HEK293 (cell line): ENCODE results near the gene SWI5.

ENCODE experiments used
- CTCF ChIA-PET: fragments of 350-600 bp; formaldehyde crosslinking; extraction: SDS; loops from one replicate; lab custom pipeline; 2021; ENCODE audit warnings: antibody characterized with exemption; lab: Yijun Ruan, JAX
- POLR2A ChIA-PET: fragments of 300-600 bp; formaldehyde crosslinking; extraction: SDS; loops from one replicate; lab custom pipeline; 2020; ENCODE audit warnings: antibody characterized with exemption, inconsistent platforms; lab: Yijun Ruan, JAX
- H3K27ac ChIP-seq: fragments of 200-500 bp; sonication (Bioruptor generic); 2 replicates; pipeline ENCODE4 v1.5.1; 2014; ENCODE audit warnings: low read depth, low read length, control low read depth, inconsistent platforms; ENCODE audit errors: extremely low read depth
- H3K36me3 ChIP-seq, 2 experiments: fragments of 200-500 bp in 1 of 2; sonication (Bioruptor generic) in 1 of 2; 1 replicate in 1 of 2; 2 replicates in 1 of 2; pipeline ENCODE4 v1.5.1; 2014 to 2017; ENCODE audit warnings: inconsistent platforms in 2 of 2, low read length in 2 of 2; ENCODE audit not compliant: control insufficient read depth in 2 of 2, insufficient read depth in 1 of 2
- H3K4me1 ChIP-seq: fragments of 200-500 bp; sonication (Bioruptor generic); 2 replicates; pipeline ENCODE4 v1.5.1; 2014; ENCODE audit warnings: mild to moderate bottlenecking, low read length, inconsistent platforms; ENCODE audit not compliant: control insufficient read depth, insufficient read depth
- H3K4me3 ChIP-seq: 2 replicates; pipeline ENCODE4 v1.5.1; 2011; ENCODE audit warnings: low read depth, mild to moderate bottlenecking, control low read depth, low read length, moderate library complexity
- H3K9me3 ChIP-seq: fragments of 200-500 bp; sonication (Bioruptor generic); 2 replicates; pipeline ENCODE4 v1.5.1; 2014; ENCODE audit warnings: low read depth, low read length, inconsistent platforms; ENCODE audit not compliant: control insufficient read depth, insufficient read depth
- GLI2 ChIP-seq: fragments of 450-650 bp; formaldehyde crosslinking; IDR thresholded peaks from 2 replicates; pipeline ENCODE4; 2017; ENCODE audit warnings: missing biosample characterization, missing genetic modification characterization, low read depth, borderline replicate concordance
- GLI4 ChIP-seq: fragments of 450-650 bp; formaldehyde crosslinking; IDR thresholded peaks from 2 replicates; pipeline ENCODE4 v1.5.1; 2016; ENCODE audit warnings: missing biosample characterization, missing genetic modification characterization
- KLF16 ChIP-seq: fragments of 450-650 bp; formaldehyde crosslinking; IDR thresholded peaks from 2 replicates; pipeline ENCODE4 v1.5.1; 2017; ENCODE audit warnings: missing biosample characterization, missing genetic modification characterization
- OVOL3 ChIP-seq: fragments of 450-650 bp; formaldehyde crosslinking; IDR thresholded peaks from 2 replicates; pipeline ENCODE4 v1.5.1; 2016; ENCODE audit warnings: missing biosample characterization, missing genetic modification characterization
- ZBTB20 ChIP-seq: fragments of 450-650 bp; formaldehyde crosslinking; IDR thresholded peaks from 2 replicates; pipeline ENCODE4 v1.5.1; 2016; ENCODE audit warnings: missing biosample characterization, missing genetic modification characterization
- ZBTB7A ChIP-seq: fragments of 450-650 bp; formaldehyde crosslinking; IDR thresholded peaks from 2 replicates; pipeline ENCODE4 v1.5.1; 2016; ENCODE audit warnings: low read depth, missing biosample characterization, missing genetic modification characterization
- ZNF155 ChIP-seq: fragments of 450-650 bp; formaldehyde crosslinking; IDR thresholded peaks from 2 replicates; pipeline ENCODE4 v1.5.1; 2016; ENCODE audit warnings: missing biosample characterization, missing genetic modification characterization
- ZNF221 ChIP-seq: fragments of 450-650 bp; formaldehyde crosslinking; IDR thresholded peaks from 2 replicates; pipeline ENCODE4 v1.5.1; 2017; ENCODE audit warnings: missing biosample characterization, missing genetic modification characterization, borderline replicate concordance
- ZNF248 ChIP-seq: fragments of 450-650 bp; formaldehyde crosslinking; IDR thresholded peaks from 2 replicates; pipeline ENCODE4 v1.5.1; 2017; ENCODE audit warnings: missing biosample characterization, missing genetic modification characterization
- ZNF404 ChIP-seq: fragments of 450-650 bp; formaldehyde crosslinking; IDR thresholded peaks from 2 replicates; pipeline ENCODE4 v1.5.1; 2017; ENCODE audit warnings: missing biosample characterization, missing genetic modification characterization
- ZNF423 ChIP-seq: fragments of 450-650 bp; formaldehyde crosslinking; IDR thresholded peaks from 2 replicates; pipeline ENCODE4 v1.5.1; 2016; ENCODE audit warnings: missing biosample characterization, missing genetic modification characterization
- ZNF560 ChIP-seq: fragments of 450-650 bp; formaldehyde crosslinking; IDR thresholded peaks from 2 replicates; pipeline ENCODE4 v1.5.1; 2017; ENCODE audit warnings: missing biosample characterization, missing genetic modification characterization, borderline replicate concordance
- ZNF596 ChIP-seq: fragments of 450-650 bp; IDR thresholded peaks from 2 replicates; pipeline ENCODE4 v1.5.0; 2018; ENCODE audit warnings: missing biosample characterization, mild to moderate bottlenecking, missing genetic modification characterization, moderate library complexity
- ZNF658 ChIP-seq: fragments of 450-650 bp; formaldehyde crosslinking; IDR thresholded peaks from 2 replicates; pipeline ENCODE4; 2016; ENCODE audit warnings: missing biosample characterization, missing genetic modification characterization
- ZNF660 ChIP-seq: fragments of 450-650 bp; IDR thresholded peaks from 2 replicates; pipeline ENCODE4 v1.5.1; 2018; ENCODE audit warnings: missing biosample characterization, mild to moderate bottlenecking, missing genetic modification characterization
- ZNF785 ChIP-seq: fragments of 450-650 bp; formaldehyde crosslinking; IDR thresholded peaks from 2 replicates; pipeline ENCODE4 v1.5.1; 2016; ENCODE audit warnings: missing biosample characterization, missing genetic modification characterization
- ZSCAN16 ChIP-seq: fragments of 450-650 bp; formaldehyde crosslinking; IDR thresholded peaks from 2 replicates; pipeline ENCODE4 v1.5.1; 2016; ENCODE audit warnings: missing biosample characterization, missing genetic modification characterization
- TF ChIP-seq, protein P1 (sequence below): fragments of 450-650 bp; formaldehyde crosslinking; IDR thresholded peaks from 2 replicates; pipeline ENCODE4 v1.5.1; 2016; ENCODE audit warnings: missing biosample characterization, missing genetic modification characterization
- TF ChIP-seq, protein P2 (sequence below): fragments of 450-650 bp; formaldehyde crosslinking; IDR thresholded peaks from 2 replicates; pipeline ENCODE4 v1.5.1; 2016; ENCODE audit warnings: missing biosample characterization, missing genetic modification characterization
- TF ChIP-seq, protein P3 (sequence below): fragments of 450-650 bp; formaldehyde crosslinking; IDR thresholded peaks from 2 replicates; pipeline ENCODE4 v1.5.1; 2016; ENCODE audit warnings: missing biosample characterization, missing genetic modification characterization
- TF ChIP-seq, protein P4 (sequence below): fragments of 450-650 bp; formaldehyde crosslinking; IDR thresholded peaks from 2 replicates; pipeline ENCODE4 v1.5.1; 2016; ENCODE audit warnings: missing biosample characterization, missing genetic modification characterization
- TF ChIP-seq, protein P5 (sequence below): fragments of 450-650 bp; formaldehyde crosslinking; IDR thresholded peaks from 2 replicates; pipeline ENCODE4 v1.5.1; 2017; ENCODE audit warnings: missing biosample characterization, missing genetic modification characterization
- TF ChIP-seq, protein P6 (sequence below): fragments of 450-650 bp; formaldehyde crosslinking; IDR thresholded peaks from 2 replicates; pipeline ENCODE4 v1.5.1; 2016; ENCODE audit warnings: missing biosample characterization, missing genetic modification characterization
- TF ChIP-seq, protein P7 (sequence below): fragments of 450-650 bp; formaldehyde crosslinking; IDR thresholded peaks from 2 replicates; pipeline ENCODE4 v1.5.1; 2016; ENCODE audit warnings: missing biosample characterization, missing genetic modification characterization

The SWI5 gene

DNA sequence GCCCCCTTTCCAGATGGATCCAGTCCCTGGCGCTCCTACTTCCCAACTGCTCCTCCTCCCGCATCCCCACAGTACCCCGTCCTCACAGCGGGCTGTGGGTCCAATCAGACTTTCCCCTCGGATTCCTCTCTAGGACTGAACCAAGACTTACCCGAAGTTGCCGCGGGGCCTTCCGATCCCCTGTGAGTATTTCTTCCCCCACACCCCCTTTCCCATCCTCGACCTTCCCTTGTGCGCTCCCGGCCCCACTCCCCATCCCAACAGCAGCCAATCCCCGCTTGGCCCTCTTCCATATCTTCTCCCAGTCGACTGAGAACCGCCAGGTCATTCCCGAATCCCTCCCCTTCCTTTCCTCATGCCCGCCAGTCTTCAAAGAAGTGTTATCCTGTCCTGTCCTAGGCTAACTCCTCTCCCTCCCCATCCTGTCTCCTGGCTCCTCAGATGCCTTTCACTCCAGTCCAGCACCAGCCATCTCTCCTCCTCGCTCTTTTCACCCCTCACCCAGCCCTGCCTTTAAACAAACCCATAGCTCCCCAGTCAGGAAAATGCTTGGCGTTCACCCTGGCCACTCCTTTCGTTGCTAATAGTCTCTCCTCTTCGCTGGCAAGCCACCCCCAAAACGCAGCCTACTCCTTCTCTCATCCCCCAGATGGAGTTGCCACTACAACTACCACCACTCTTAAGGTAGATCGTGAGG lies 646 bp downstream of the SWI5 start:
- H3K36me3 ChIP-seq, result peaks cover 0 to 15% of the 10 kb centered on the region in 2 experiments; a peak in 1 of 3 replicates
- H3K4me1 ChIP-seq, result no peaks in the 10 kb centered on the region
- POLR2A ChIA-PET, result interaction anchor here (0.6 to 1.9 kb wide), 16 partner anchors 11 to 179 kb away, joined by 3 to 23 read pairs (median 6); partner anchors contain the start of genes CERCAM, CIZ1, ODF2 and SLC27A4
- no peaks in the 10 kb centered on the region for H3K9me3 ChIP-seq
- H3K4me3 ChIP-seq, result peak overlapping the region; percentile 82
- H3K27ac ChIP-seq, result peak overlapping the region; percentile 44; the same call in 1 of the 2 replicates
- CTCF ChIA-PET, result interaction anchor here (0.5 to 0.9 kb wide), 2 partner anchors 22 to 1154 kb away, joined by 3 to 9 read pairs; no protein-coding TSS in a partner anchor
- no peak for TF ChIP-seq GLI2 (tag by site-specific recombination)
- TF ChIP-seq ZNF658, result no peak
- no peak for TF ChIP-seq ZNF221 (tag by site-specific recombination)
- TF ChIP-seq ZNF404 (tag by site-specific recombination), result no peak
- TF ChIP-seq, protein P1, sequence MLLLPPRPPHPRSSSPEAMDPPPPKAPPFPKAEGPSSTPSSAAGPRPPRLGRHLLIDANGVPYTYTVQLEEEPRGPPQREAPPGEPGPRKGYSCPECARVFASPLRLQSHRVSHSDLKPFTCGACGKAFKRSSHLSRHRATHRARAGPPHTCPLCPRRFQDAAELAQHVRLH (tag by site-specific recombination), result no peak
- TF ChIP-seq, protein P2, sequence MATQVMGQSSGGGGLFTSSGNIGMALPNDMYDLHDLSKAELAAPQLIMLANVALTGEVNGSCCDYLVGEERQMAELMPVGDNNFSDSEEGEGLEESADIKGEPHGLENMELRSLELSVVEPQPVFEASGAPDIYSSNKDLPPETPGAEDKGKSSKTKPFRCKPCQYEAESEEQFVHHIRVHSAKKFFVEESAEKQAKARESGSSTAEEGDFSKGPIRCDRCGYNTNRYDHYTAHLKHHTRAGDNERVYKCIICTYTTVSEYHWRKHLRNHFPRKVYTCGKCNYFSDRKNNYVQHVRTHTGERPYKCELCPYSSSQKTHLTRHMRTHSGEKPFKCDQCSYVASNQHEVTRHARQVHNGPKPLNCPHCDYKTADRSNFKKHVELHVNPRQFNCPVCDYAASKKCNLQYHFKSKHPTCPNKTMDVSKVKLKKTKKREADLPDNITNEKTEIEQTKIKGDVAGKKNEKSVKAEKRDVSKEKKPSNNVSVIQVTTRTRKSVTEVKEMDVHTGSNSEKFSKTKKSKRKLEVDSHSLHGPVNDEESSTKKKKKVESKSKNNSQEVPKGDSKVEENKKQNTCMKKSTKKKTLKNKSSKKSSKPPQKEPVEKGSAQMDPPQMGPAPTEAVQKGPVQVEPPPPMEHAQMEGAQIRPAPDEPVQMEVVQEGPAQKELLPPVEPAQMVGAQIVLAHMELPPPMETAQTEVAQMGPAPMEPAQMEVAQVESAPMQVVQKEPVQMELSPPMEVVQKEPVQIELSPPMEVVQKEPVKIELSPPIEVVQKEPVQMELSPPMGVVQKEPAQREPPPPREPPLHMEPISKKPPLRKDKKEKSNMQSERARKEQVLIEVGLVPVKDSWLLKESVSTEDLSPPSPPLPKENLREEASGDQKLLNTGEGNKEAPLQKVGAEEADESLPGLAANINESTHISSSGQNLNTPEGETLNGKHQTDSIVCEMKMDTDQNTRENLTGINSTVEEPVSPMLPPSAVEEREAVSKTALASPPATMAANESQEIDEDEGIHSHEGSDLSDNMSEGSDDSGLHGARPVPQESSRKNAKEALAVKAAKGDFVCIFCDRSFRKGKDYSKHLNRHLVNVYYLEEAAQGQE, result no peak
- TF ChIP-seq ZNF560, result no peak
- no peak for TF ChIP-seq GLI4 (tag by site-specific recombination)
- TF ChIP-seq ZBTB7A (tag by site-specific recombination), result no peak
- TF ChIP-seq, protein P3, sequence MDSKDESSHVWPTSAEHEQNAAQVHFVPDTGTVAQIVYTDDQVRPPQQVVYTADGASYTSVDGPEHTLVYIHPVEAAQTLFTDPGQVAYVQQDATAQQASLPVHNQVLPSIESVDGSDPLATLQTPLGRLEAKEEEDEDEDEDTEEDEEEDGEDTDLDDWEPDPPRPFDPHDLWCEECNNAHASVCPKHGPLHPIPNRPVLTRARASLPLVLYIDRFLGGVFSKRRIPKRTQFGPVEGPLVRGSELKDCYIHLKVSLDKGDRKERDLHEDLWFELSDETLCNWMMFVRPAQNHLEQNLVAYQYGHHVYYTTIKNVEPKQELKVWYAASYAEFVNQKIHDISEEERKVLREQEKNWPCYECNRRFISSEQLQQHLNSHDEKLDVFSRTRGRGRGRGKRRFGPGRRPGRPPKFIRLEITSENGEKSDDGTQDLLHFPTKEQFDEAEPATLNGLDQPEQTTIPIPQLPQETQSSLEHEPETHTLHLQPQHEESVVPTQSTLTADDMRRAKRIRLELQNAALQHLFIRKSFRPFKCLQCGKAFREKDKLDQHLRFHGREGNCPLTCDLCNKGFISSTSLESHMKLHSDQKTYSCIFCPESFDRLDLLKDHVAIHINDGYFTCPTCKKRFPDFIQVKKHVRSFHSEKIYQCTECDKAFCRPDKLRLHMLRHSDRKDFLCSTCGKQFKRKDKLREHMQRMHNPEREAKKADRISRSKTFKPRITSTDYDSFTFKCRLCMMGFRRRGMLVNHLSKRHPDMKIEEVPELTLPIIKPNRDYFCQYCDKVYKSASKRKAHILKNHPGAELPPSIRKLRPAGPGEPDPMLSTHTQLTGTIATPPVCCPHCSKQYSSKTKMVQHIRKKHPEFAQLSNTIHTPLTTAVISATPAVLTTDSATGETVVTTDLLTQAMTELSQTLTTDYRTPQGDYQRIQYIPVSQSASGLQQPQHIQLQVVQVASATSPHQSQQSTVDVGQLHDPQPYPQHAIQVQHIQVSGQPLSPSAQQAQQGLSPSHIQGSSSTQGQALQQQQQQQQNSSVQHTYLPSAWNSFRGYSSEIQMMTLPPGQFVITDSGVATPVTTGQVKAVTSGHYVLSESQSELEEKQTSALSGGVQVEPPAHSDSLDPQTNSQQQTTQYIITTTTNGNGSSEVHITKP, result peak; percentile 98
- no peak for TF ChIP-seq ZNF596
- no peak for TF ChIP-seq ZNF423 (tag by site-specific recombination)
- TF ChIP-seq ZBTB20 (tag by site-specific recombination), result peak; percentile 38; the same call in 1 of the 2 replicates
- no peak for TF ChIP-seq ZNF155 (tag by site-specific recombination)
- no peak for TF ChIP-seq ZNF248 (tag by site-specific recombination)
- TF ChIP-seq ZSCAN16, result no peak
- TF ChIP-seq ZNF660 (tag by site-specific recombination), result no peak
- TF ChIP-seq, protein P4, sequence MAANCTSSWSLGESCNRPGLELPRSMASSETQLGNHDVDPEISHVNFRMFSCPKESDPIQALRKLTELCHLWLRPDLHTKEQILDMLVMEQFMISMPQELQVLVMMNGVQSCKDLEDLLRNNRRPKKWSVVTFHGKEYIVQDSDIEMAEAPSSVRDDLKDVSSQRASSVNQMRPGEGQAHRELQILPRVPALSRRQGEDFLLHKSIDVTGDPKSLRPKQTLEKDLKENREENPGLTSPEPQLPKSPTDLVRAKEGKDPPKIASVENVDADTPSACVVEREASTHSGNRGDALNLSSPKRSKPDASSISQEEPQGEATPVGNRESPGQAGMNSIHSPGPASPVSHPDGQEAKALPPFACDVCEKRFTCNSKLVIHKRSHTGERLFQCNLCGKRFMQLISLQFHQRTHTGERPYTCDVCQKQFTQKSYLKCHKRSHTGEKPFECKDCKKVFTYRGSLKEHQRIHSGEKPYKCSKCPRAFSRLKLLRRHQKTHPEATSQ, result no peak
- TF ChIP-seq, protein P5, sequence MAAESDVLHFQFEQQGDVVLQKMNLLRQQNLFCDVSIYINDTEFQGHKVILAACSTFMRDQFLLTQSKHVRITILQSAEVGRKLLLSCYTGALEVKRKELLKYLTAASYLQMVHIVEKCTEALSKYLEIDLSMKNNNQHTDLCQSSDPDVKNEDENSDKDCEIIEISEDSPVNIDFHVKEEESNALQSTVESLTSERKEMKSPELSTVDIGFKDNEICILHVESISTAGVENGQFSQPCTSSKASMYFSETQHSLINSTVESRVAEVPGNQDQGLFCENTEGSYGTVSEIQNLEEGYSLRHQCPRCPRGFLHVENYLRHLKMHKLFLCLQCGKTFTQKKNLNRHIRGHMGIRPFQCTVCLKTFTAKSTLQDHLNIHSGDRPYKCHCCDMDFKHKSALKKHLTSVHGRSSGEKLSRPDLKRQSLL (tag by site-specific recombination), result no peak
- no peak for TF ChIP-seq OVOL3 (tag by site-specific recombination)
- TF ChIP-seq, protein P6, sequence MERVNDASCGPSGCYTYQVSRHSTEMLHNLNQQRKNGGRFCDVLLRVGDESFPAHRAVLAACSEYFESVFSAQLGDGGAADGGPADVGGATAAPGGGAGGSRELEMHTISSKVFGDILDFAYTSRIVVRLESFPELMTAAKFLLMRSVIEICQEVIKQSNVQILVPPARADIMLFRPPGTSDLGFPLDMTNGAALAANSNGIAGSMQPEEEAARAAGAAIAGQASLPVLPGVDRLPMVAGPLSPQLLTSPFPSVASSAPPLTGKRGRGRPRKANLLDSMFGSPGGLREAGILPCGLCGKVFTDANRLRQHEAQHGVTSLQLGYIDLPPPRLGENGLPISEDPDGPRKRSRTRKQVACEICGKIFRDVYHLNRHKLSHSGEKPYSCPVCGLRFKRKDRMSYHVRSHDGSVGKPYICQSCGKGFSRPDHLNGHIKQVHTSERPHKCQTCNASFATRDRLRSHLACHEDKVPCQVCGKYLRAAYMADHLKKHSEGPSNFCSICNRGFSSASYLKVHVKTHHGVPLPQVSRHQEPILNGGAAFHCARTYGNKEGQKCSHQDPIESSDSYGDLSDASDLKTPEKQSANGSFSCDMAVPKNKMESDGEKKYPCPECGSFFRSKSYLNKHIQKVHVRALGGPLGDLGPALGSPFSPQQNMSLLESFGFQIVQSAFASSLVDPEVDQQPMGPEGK, result no peak
- TF ChIP-seq KLF16 (tag by site-specific recombination), result no peak; the same call in 1 of the 2 replicates
- TF ChIP-seq, protein P7, sequence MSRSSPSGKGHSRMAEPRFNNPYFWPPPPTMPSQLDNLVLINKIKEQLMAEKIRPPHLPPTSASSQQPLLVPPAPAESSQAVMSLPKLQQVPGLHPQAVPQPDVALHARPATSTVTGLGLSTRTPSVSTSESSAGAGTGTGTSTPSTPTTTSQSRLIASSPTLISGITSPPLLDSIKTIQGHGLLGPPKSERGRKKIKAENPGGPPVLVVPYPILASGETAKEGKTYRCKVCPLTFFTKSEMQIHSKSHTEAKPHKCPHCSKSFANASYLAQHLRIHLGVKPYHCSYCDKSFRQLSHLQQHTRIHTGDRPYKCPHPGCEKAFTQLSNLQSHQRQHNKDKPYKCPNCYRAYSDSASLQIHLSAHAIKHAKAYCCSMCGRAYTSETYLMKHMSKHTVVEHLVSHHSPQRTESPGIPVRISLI (tag by site-specific recombination), result no peak
- TF ChIP-seq ZNF785 (tag by site-specific recombination), result no peak
